Smooth muscle cell (in vitro differentiated cells): ENCODE data around the gene ST7. TPM values are rescaled to one million over a fixed set of nuclear protein-coding genes. Genes with fewer than 3 reads are reported as not detected.

Experiments used
- DNase-seq: peaks from one replicate; lab custom pipeline; 2025; ENCODE audit not compliant: unreplicated experiment; lab: John Stamatoyannopoulos, UW
- H2AFZ ChIP-seq: fragments of 200-600 bp; sonication (generic); 2 replicates; pipeline ENCODE4 v1.6.0; 2016; ENCODE audit warnings: antibody characterized with exemption, low read depth, mild to moderate bottlenecking
- H3F3A ChIP-seq: fragments of 200-600 bp; sonication (generic); 2 replicates; pipeline ENCODE4 v1.6.0; 2017; ENCODE audit warnings: antibody characterized with exemption, low read depth
- H3K27ac ChIP-seq: fragments of 200-600 bp; sonication (generic); 2 replicates; pipeline ENCODE4 v1.5.1; 2016; ENCODE audit warnings: low read depth, mild to moderate bottlenecking
- H3K27me3 ChIP-seq: fragments of 200-600 bp; sonication (generic); 2 replicates; pipeline ENCODE4 v1.6.1; 2016; ENCODE audit warnings: low read depth, mild to moderate bottlenecking
- H3K36me3 ChIP-seq: fragments of 200-600 bp; sonication (generic); 2 replicates; pipeline ENCODE4 v1.5.1; 2016; ENCODE audit warnings: low read depth
- H3K4me1 ChIP-seq: fragments of 200-600 bp; sonication (generic); 2 replicates; pipeline ENCODE4 v1.5.1; 2016; ENCODE audit warnings: low read depth
- H3K4me2 ChIP-seq: fragments of 200-600 bp; sonication (generic); 2 replicates; pipeline ENCODE4 v1.6.0; 2016; ENCODE audit warnings: mild to moderate bottlenecking
- H3K4me3 ChIP-seq: fragments of 200-600 bp; sonication (generic); 2 replicates; pipeline ENCODE4 v1.5.1; 2016; ENCODE audit warnings: mild to moderate bottlenecking
- H3K79me2 ChIP-seq: fragments of 200-600 bp; sonication (generic); 2 replicates; pipeline ENCODE4 v1.6.0; 2016; ENCODE audit warnings: low read depth, mild to moderate bottlenecking
- H3K9ac ChIP-seq: fragments of 200-600 bp; sonication (generic); 2 replicates; pipeline ENCODE4 v1.6.0; 2016; ENCODE audit warnings: low read depth
- H3K9me3 ChIP-seq: fragments of 200-600 bp; sonication (generic); replicated peaks from 2 replicates; pipeline ENCODE4 v1.5.1; 2016; ENCODE audit warnings: low read depth
- H4K20me1 ChIP-seq: fragments of 200-600 bp; sonication (generic); 2 replicates; pipeline ENCODE4 v1.6.0; 2016; ENCODE audit warnings: low read depth
- CTCF ChIP-seq: fragments of 200-600 bp; sonication (generic); IDR thresholded peaks from 2 replicates; pipeline ENCODE4 v1.5.1; 2017; ENCODE audit warnings: borderline replicate concordance, mild to moderate bottlenecking, antibody characterized with exemption; ENCODE audit not compliant: insufficient read depth, poor library complexity, severe bottlenecking
- WGBS: methylation state at CpG from one replicate; pipeline ENCODE4 v1.1.7; 2016; ENCODE audit warnings: low lambda C conversion rate; 5-methylcytosine and 5-hydroxymethylcytosine counted together
- polyA plus RNA-seq: library from polyadenylated mRNA; unstranded; fragments of >200 nt; fragmentation: Nextera tagmentation; extraction: Ambion mirVana; gene quantifications from 2 replicates; pipeline ENCODE4 v1.2.1, GENCODE V29; 2016
- total RNA-seq: library from RNA; depleted of rRNA; stranded (reverse); fragments of >200 nt; gene quantifications from 2 replicates; pipeline ENCODE4 v1.2.3, GENCODE V29; 2014

ST7 gene
- total and polyA plus RNA-seq, 2 experiments from 2014 or later = 23.2 to 26.1 TPM

DNA sequence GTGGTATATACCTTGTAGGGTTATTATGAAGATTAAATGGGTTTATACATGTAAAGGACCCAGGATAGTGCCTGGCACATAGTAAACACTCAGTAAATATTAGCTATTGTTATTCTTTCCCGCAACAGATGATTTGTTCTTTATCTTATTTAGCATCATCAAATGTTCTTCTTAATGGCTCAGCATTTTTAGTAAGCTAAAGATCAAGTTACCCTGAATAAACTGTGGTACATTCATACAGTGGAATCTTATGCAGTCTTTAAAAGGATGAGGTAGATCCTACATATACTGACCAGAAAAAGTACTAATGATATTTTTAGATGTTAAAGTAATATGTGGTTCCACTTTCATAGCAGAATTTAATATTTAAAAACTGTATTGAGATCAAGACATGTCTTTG is 65.4 kb downstream of the ST7 start:
- 100% methylated on average over 1 of the region's 1 CpG for WGBS
- peaks cover 32% of the 10 kb centered on the region for H3K4me1 ChIP-seq
- H3K27me3 ChIP-seq = no peaks in the 10 kb centered on the region
- peaks cover 62% of the 10 kb centered on the region for H3K79me2 ChIP-seq
- H4K20me1 ChIP-seq = no peaks in the 10 kb centered on the region
- H3K4me2 ChIP-seq = no peak overlapping the region
- no peak overlapping the region for H3K9ac ChIP-seq
- no peak overlapping the region for H3K27ac ChIP-seq
- no peak overlapping the region for H3K4me3 ChIP-seq
- no peaks in the 10 kb centered on the region for H3K36me3 ChIP-seq
- DNase-seq = no peak
- H3F3A ChIP-seq = peaks cover 3% of the 10 kb centered on the region
- H3K9me3 ChIP-seq = no peaks in the 10 kb centered on the region
- H2AFZ ChIP-seq = no peak overlapping the region
- TF ChIP-seq CTCF = no peak

GRCh38 chr7:117019287-117019686 is 66.0 kb downstream of the ST7 start:
- no peaks in the 10 kb centered on the region for H3K27me3 ChIP-seq
- no peaks in the 10 kb centered on the region for H4K20me1 ChIP-seq
- H2AFZ ChIP-seq = no peak overlapping the region
- H3F3A ChIP-seq = peaks cover 3% of the 10 kb centered on the region
- H3K9ac ChIP-seq = peak overlapping the region; percentile 70
- no peak for TF ChIP-seq CTCF
- no peaks in the 10 kb centered on the region for H3K9me3 ChIP-seq
- H3K4me1 ChIP-seq = peaks cover 31% of the 10 kb centered on the region
- WGBS = 97% methylated on average over 2 of the region's 2 CpGs
- no peaks in the 10 kb centered on the region for H3K36me3 ChIP-seq
- peaks cover 62% of the 10 kb centered on the region for H3K79me2 ChIP-seq
- H3K4me3 ChIP-seq = no peak overlapping the region
- peak overlapping the region; percentile 84 for H3K4me2 ChIP-seq
- peak overlapping the region; percentile 38 for H3K27ac ChIP-seq
- no peak for DNase-seq

DNA sequence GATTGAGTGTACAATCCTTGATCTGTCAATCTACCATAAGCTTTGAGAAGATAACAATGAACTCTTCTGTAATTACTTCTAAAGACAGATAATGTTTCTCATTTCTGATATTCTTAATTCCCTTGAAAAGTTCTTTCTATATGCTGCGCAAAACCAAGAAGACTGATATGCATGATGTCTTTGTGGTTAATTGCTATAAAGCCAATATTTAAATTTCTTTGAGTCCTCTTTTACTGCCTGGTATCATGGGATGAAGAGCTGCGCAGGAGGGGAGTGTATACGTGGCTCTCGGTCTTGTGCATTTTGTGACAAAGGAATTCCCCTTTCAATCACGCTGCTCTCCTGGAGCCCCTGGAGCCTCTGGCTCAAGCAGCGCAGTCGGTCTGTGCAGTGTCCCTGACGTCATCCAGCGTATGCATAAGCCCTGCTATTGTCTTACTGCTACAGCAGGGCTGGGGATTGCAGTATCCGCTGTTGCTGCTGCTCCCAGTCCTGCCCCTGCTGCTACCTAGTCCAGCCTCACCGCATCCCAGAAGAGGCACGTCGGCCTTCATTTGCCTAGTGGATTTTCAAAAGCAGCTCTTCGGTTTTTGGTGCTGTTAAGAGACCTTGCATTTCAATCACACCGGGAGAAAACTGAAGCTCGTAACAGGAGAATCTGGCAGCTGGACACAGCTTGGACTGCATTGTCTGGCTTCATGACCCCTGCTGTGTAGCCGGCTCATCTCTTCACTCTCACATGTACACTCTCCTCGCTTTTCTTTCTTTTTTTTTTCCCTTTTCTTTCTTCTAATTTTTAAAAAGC is 66.7 kb downstream of the ST7 start:
- peak overlapping the region; percentile 70 for H3K9ac ChIP-seq
- 34% methylated on average over 18 of the region's 18 CpGs for WGBS
- TF ChIP-seq CTCF = no peak

More for the DNA sequence above, 66.7 kb downstream of the ST7 start:
- Histone ChIP-seq H3K27me3 (no peaks in the 10 kb centered on the region), H3K79me2 (peaks cover 62% of the 10 kb centered on the region), H3K4me1 (peaks cover 24% of the 10 kb centered on the region), H3K4me2 (peak overlapping the region; percentile 84), H3K4me3 (peak overlapping the region; percentile 47), H4K20me1 (no peaks in the 10 kb centered on the region), H2AFZ (peak overlapping the region; percentile 81), H3F3A (peaks cover 3% of the 10 kb centered on the region), H3K27ac (peak overlapping the region; percentile 78), H3K9me3 (no peaks in the 10 kb centered on the region), H3K36me3 (no peaks in the 10 kb centered on the region)
- peak; percentile 5 for DNase-seq
